ENCODE data around the gene TBC1D20. TPM values are rescaled to one million over a fixed set of nuclear protein-coding genes. Genes with fewer than 3 reads are reported as not detected.
A peak's percentile ranks its signal among the peaks of the same experiment; 100 is the strongest.
"Not testable (repeated sequence)": the region's sequence is repeated elsewhere in the genome, so short reads cannot be mapped to it uniquely, and the experiment has no call there.

Gene TBC1D20
- total RNA-seq, 2 experiments from 2014 or later, result 30.1 to 30.7 TPM

GRCh38 chr20:487655-488054, 25.3 kb upstream of the TBC1D20 start:
- no peak overlapping the region for H3K4me3 Mint-ChIP-seq
- peaks cover 75% of the 10 kb centered on the region for H3K36me3 Mint-ChIP-seq (ENCODE audit: low read depth)
- no peak overlapping the region for H3K27ac Mint-ChIP-seq
- POLR2A ChIA-PET, result no interaction called here
- H3K9me3 Mint-ChIP-seq (ENCODE audit: insufficient read depth), result no peaks in the 10 kb centered on the region
- CTCF ChIA-PET, result interaction anchor here (1.3 kb wide), 1 partner anchor 50 kb away, joined by 3 read pairs; no protein-coding TSS in a partner anchor
- no peaks in the 10 kb centered on the region for H3K4me1 Mint-ChIP-seq (ENCODE audit: low read depth)
- DNase-seq (no peak), ATAC-seq (no peak)
- H3K27me3 Mint-ChIP-seq (ENCODE audit: low read depth), result no peaks in the 10 kb centered on the region

- Mint-ChIP-seq H3K36me3 (ENCODE audit: low read depth) (peaks cover 79% of the 10 kb centered on the region), H3K9me3 (ENCODE audit: insufficient read depth) (no peaks in the 10 kb centered on the region), H3K4me3 (no peak overlapping the region), H3K27me3 (ENCODE audit: low read depth) (no peaks in the 10 kb centered on the region), H3K4me1 (ENCODE audit: low read depth) (peaks cover 33% of the 10 kb centered on the region), H3K27ac (no peak overlapping the region)
- ATAC-seq, result no peak
- no peak for DNase-seq
- CTCF ChIA-PET, result interaction anchor here (1.0 kb wide), 2 partner anchors 11 to 52 kb away, joined by 3 read pairs; no protein-coding TSS in a partner anchor
- POLR2A ChIA-PET, result no interaction called here
Measured at GRCh38 chr20:483815-484644, 21.7 kb upstream of the TBC1D20 start.

- Mint-ChIP-seq H3K27ac (peak overlapping the region; percentile 58), H3K27me3 (ENCODE audit: low read depth) (no peaks in the 10 kb centered on the region), H3K4me3 (no peak overlapping the region), H3K36me3 (ENCODE audit: low read depth) (peaks cover 61% of the 10 kb centered on the region), H3K9me3 (ENCODE audit: insufficient read depth) (no peaks in the 10 kb centered on the region), H3K4me1 (ENCODE audit: low read depth) (peaks cover 46% of the 10 kb centered on the region)
- POLR2A ChIA-PET, result no interaction called here
- peak; percentile 42 for DNase-seq
- CTCF ChIA-PET, result interaction anchor here (0.9 to 1.6 kb wide), 4 partner anchors 10 to 164 kb away, joined by 3 to 6 read pairs (median 4); no protein-coding TSS in a partner anchor
- peak; percentile 83 for ATAC-seq
Measured at GRCh38 chr20:481167-481566, 18.8 kb upstream of the TBC1D20 start.

GRCh38 chr20:480044-480443, 17.7 kb upstream of the TBC1D20 start:
- ChIA-PET POLR2A (interaction anchor here (1.4 kb wide), 1 partner anchor 17 kb away, joined by 3 read pairs; no protein-coding TSS in a partner anchor), CTCF (interaction anchor here (0.6 to 2.6 kb wide), 5 partner anchors 14 to 166 kb away, joined by 3 to 13 read pairs (median 7); no protein-coding TSS in a partner anchor)
- H3K4me3 Mint-ChIP-seq, result no peak overlapping the region
- DNase-seq (no peak), ATAC-seq (no peak)
- H3K9me3 Mint-ChIP-seq (ENCODE audit: insufficient read depth), result no peaks in the 10 kb centered on the region
- no peaks in the 10 kb centered on the region for H3K27me3 Mint-ChIP-seq (ENCODE audit: low read depth)
- H3K27ac Mint-ChIP-seq, result no peak overlapping the region
- peaks cover 46% of the 10 kb centered on the region for H3K4me1 Mint-ChIP-seq (ENCODE audit: low read depth)
- peaks cover 55% of the 10 kb centered on the region for H3K36me3 Mint-ChIP-seq (ENCODE audit: low read depth)

GRCh38 chr20:479487-479886, 17.2 kb upstream of the TBC1D20 start:
- H3K9me3 Mint-ChIP-seq (ENCODE audit: insufficient read depth), result no peaks in the 10 kb centered on the region
- peaks cover 55% of the 10 kb centered on the region for H3K36me3 Mint-ChIP-seq (ENCODE audit: low read depth)
- DNase-seq (no peak), ATAC-seq (no peak)
- peaks cover 46% of the 10 kb centered on the region for H3K4me1 Mint-ChIP-seq (ENCODE audit: low read depth)
- no peaks in the 10 kb centered on the region for H3K27me3 Mint-ChIP-seq (ENCODE audit: low read depth)
- H3K27ac Mint-ChIP-seq, result peak overlapping the region; percentile 58
- no peak overlapping the region for H3K4me3 Mint-ChIP-seq
- POLR2A ChIA-PET, result interaction anchor here (1.4 to 1.6 kb wide), 2 partner anchors 17 to 72 kb away, joined by 3 to 5 read pairs; no protein-coding TSS in a partner anchor
- CTCF ChIA-PET, result interaction anchor here (0.6 to 4.7 kb wide), 7 partner anchors 15 to 166 kb away, joined by 3 to 29 read pairs (median 7); partner anchors contain the start of gene CSNK2A1

GRCh38 chr20:478949-479429, 16.7 kb upstream of the TBC1D20 start:
- H3K4me3 Mint-ChIP-seq, result no peak overlapping the region
- POLR2A ChIA-PET, result interaction anchor here (1.6 kb wide), 1 partner anchor 72 kb away, joined by 5 read pairs; no protein-coding TSS in a partner anchor
- ATAC-seq, result peak; percentile 62
- DNase-seq, result peak; percentile 65
- H3K9me3 Mint-ChIP-seq (ENCODE audit: insufficient read depth), result no peaks in the 10 kb centered on the region
- peaks cover 54% of the 10 kb centered on the region for H3K36me3 Mint-ChIP-seq (ENCODE audit: low read depth)
- peak overlapping the region; percentile 58 for H3K27ac Mint-ChIP-seq
- no peaks in the 10 kb centered on the region for H3K27me3 Mint-ChIP-seq (ENCODE audit: low read depth)
- peaks cover 46% of the 10 kb centered on the region for H3K4me1 Mint-ChIP-seq (ENCODE audit: low read depth)
- CTCF ChIA-PET, result interaction anchor here (0.9 to 4.7 kb wide), 9 partner anchors 8 to 167 kb away, joined by 3 to 29 read pairs (median 7); partner anchors contain the start of gene CSNK2A1

- DNase-seq (no peak), ATAC-seq (no peak)
- H3K27ac Mint-ChIP-seq, result peak overlapping the region; percentile 58
- H3K9me3 Mint-ChIP-seq (ENCODE audit: insufficient read depth), result no peaks in the 10 kb centered on the region
- peaks cover 54% of the 10 kb centered on the region for H3K36me3 Mint-ChIP-seq (ENCODE audit: low read depth)
- H3K27me3 Mint-ChIP-seq (ENCODE audit: low read depth), result no peaks in the 10 kb centered on the region
- peaks cover 49% of the 10 kb centered on the region for H3K4me1 Mint-ChIP-seq (ENCODE audit: low read depth)
- ChIA-PET CTCF (interaction anchor here (0.7 to 4.7 kb wide), 11 partner anchors 9 to 123 kb away, joined by 3 to 29 read pairs (median 3); partner anchors contain the start of gene CSNK2A1), POLR2A (interaction anchor here (0.5 to 1.6 kb wide), 2 partner anchors 71 to 129 kb away, joined by 3 to 5 read pairs; no protein-coding TSS in a partner anchor)
- no peak overlapping the region for H3K4me3 Mint-ChIP-seq
Measured at GRCh38 chr20:478010-478948, 15.9 kb upstream of the TBC1D20 start.

GRCh38 chr20:476561-477249, 14.4 kb upstream of the TBC1D20 start:
- ATAC-seq; H3K4me3 Mint-ChIP-seq; DNase-seq; H3K9me3 Mint-ChIP-seq (ENCODE audit: insufficient read depth); H3K27ac Mint-ChIP-seq; H3K27me3 Mint-ChIP-seq (ENCODE audit: low read depth): not testable (repeated sequence)
- peaks cover 47% of the 10 kb centered on the region for H3K36me3 Mint-ChIP-seq (ENCODE audit: low read depth)
- H3K4me1 Mint-ChIP-seq (ENCODE audit: low read depth), result peaks cover 45% of the 10 kb centered on the region
- ChIA-PET POLR2A (interaction anchor here (0.9 to 1.4 kb wide), 3 partner anchors 15 to 179 kb away, joined by 3 to 4 read pairs (median 3); partner anchors contain the start of gene ZCCHC3), CTCF (interaction anchor here (0.9 to 4.7 kb wide), 11 partner anchors 10 to 125 kb away, joined by 3 to 29 read pairs (median 3); no protein-coding TSS in a partner anchor)

- peaks cover 35% of the 10 kb centered on the region for H3K4me1 Mint-ChIP-seq (ENCODE audit: low read depth)
- ChIA-PET CTCF (interaction anchor here (1.3 to 4.7 kb wide), 7 partner anchors 11 to 121 kb away, joined by 3 to 29 read pairs (median 6); no protein-coding TSS in a partner anchor), POLR2A (interaction anchor here (0.9 kb wide), 1 partner anchor 14 kb away, joined by 4 read pairs; no protein-coding TSS in a partner anchor)
- no peak overlapping the region for H3K27ac Mint-ChIP-seq
- peaks cover 5% of the 10 kb centered on the region for H3K9me3 Mint-ChIP-seq (ENCODE audit: insufficient read depth)
- ATAC-seq (no peak), DNase-seq (no peak)
- no peaks in the 10 kb centered on the region for H3K27me3 Mint-ChIP-seq (ENCODE audit: low read depth)
- H3K4me3 Mint-ChIP-seq, result no peak overlapping the region
- peaks cover 43% of the 10 kb centered on the region for H3K36me3 Mint-ChIP-seq (ENCODE audit: low read depth)
Measured at GRCh38 chr20:475463-476357, 13.4 kb upstream of the TBC1D20 start.

GRCh38 chr20:474581-474980, 12.2 kb upstream of the TBC1D20 start:
- POLR2A ChIA-PET, result no interaction called here
- peaks cover 25% of the 10 kb centered on the region for H3K4me1 Mint-ChIP-seq (ENCODE audit: low read depth)
- ATAC-seq, result no peak
- peaks cover 6% of the 10 kb centered on the region for H3K27me3 Mint-ChIP-seq (ENCODE audit: low read depth)
- no peak overlapping the region for H3K27ac Mint-ChIP-seq
- peaks cover 16% of the 10 kb centered on the region for H3K9me3 Mint-ChIP-seq (ENCODE audit: insufficient read depth)
- H3K4me3 Mint-ChIP-seq, result no peak overlapping the region
- peaks cover 38% of the 10 kb centered on the region for H3K36me3 Mint-ChIP-seq (ENCODE audit: low read depth)
- CTCF ChIA-PET, result no interaction called here
- no peak for DNase-seq
